Endothelial cell of umbilical vein (primary cell): Measurements from ENCODE around the gene MIPEP. TPM values are rescaled to one million over a fixed set of nuclear protein-coding genes. Genes with fewer than 3 reads are reported as not detected.

Experiments used
- BruUV-seq: library from RNA; stranded (reverse); fragments of 400-500 nt; replicated peaks from 2 replicates; lab custom pipeline; 2021; lab: Mats Ljungman, UMichigan
- CTCF ChIA-PET: fragments of 300-600, 350-600 bp; sonication (Branson Sonifier 250); formaldehyde crosslinking; loops from one replicate; lab custom pipeline; 2021; ENCODE audit warnings: antibody characterized with exemption, inconsistent platforms; lab: Charles Lee
- POLR2A ChIA-PET: fragments of 300-600, 350-600 bp; sonication (Branson Sonifier 250); formaldehyde crosslinking; loops from one replicate; lab custom pipeline; 2021; ENCODE audit warnings: antibody characterized with exemption, inconsistent platforms; lab: Charles Lee
- DNase-seq: peaks from one replicate; pipeline ENCODE4 v3.0.0-alpha.2; 2011; ENCODE audit warnings: low read depth, low spot score
- FAIRE-seq: peaks from 2 replicates; lab custom pipeline; 2011; peaks lifted over from hg19 to GRCh38; lab: Jason Lieb, UNC
- H2AFZ ChIP-seq: 2 replicates; pipeline ENCODE4 v1.6.0; 2012; ENCODE audit warnings: low read depth, low read length, control low read depth, inconsistent platforms
- H3K27ac ChIP-seq: 2 replicates; pipeline ENCODE4 v1.5.1; 2011; ENCODE audit warnings: low read depth, mild to moderate bottlenecking, control low read depth, low read length, moderate library complexity; ENCODE audit not compliant: insufficient read depth
- H3K27me3 ChIP-seq, 2 experiments: 2 replicates each; pipeline versions ENCODE4 v1.6.0 to v1.6.1; 2011; ENCODE audit warnings: low read length in 2 of 2, mixed read lengths in 1 of 2; ENCODE audit not compliant: control insufficient read depth in 2 of 2, insufficient read depth in 2 of 2
- H3K36me3 ChIP-seq, 2 experiments: 2 replicates in 1 of 2; 3 replicates in 1 of 2; pipeline ENCODE4 v1.5.1; 2011; ENCODE audit warnings: low read length in 2 of 2, mild to moderate bottlenecking in 1 of 2, moderate library complexity in 1 of 2; ENCODE audit not compliant: control insufficient read depth in 2 of 2, insufficient read depth in 2 of 2; ENCODE audit errors: extremely low read depth in 1 of 2
- H3K4me1 ChIP-seq: 3 replicates; pipeline ENCODE4 v1.5.1; 2011; ENCODE audit warnings: mild to moderate bottlenecking, low read length; ENCODE audit not compliant: control insufficient read depth, insufficient read depth; ENCODE audit errors: extremely low read depth
- H3K4me2 ChIP-seq: 2 replicates; pipeline ENCODE4 v1.6.1; 2011; ENCODE audit warnings: low read length, control low read depth, mixed read lengths; ENCODE audit not compliant: insufficient read depth
- H3K4me3 ChIP-seq, 3 experiments: fragments of 200-600 bp in 1 of 3; sonication (generic), shearing (Covaris generic) in 1 of 3; replicated peaks in 1 of 3; 2 replicates each; pipeline ENCODE4 v1.5.1; 2011 to 2016; ENCODE audit warnings: control low read depth in 3 of 3, low read length in 3 of 3, mild to moderate bottlenecking in 2 of 3, inconsistent platforms in 1 of 3, low read depth in 1 of 3, moderate library complexity in 1 of 3; ENCODE audit not compliant: insufficient read depth in 1 of 3
- H3K79me2 ChIP-seq: 2 replicates; pipeline ENCODE4 v1.6.0; 2012; ENCODE audit warnings: low read length, inconsistent platforms; ENCODE audit not compliant: control insufficient read depth, insufficient read depth
- H3K9ac ChIP-seq: replicated peaks from 2 replicates; pipeline ENCODE3; 2011; ENCODE audit warnings: low read length, control low read depth; ENCODE audit not compliant: insufficient read depth; ENCODE audit errors: extremely low read depth
- H3K9me1 ChIP-seq: replicated peaks from 3 replicates; pipeline ENCODE4 v1.6.0; 2011; ENCODE audit warnings: mild to moderate bottlenecking, low read length; ENCODE audit not compliant: control insufficient read depth, insufficient read depth; ENCODE audit errors: extremely low read depth
- H3K9me3 ChIP-seq: replicated peaks from 2 replicates; pipeline ENCODE4 v1.5.1; 2012; ENCODE audit warnings: low read length, inconsistent platforms; ENCODE audit not compliant: control insufficient read depth, insufficient read depth
- H4K20me1 ChIP-seq: replicated peaks from 2 replicates; pipeline ENCODE3; 2011; ENCODE audit warnings: mild to moderate bottlenecking, low read length; ENCODE audit not compliant: control insufficient read depth, insufficient read depth; ENCODE audit errors: extremely low read depth
- CTCF ChIP-seq, 2 donors: IDR thresholded peaks; 1 replicate in 1 of 2; 2 replicates in 1 of 2; pipeline ENCODE4 v1.5.1; 2011; ENCODE audit warnings: low read length in 2 of 2, mild to moderate bottlenecking in 2 of 2, moderate library complexity in 2 of 2, control low read depth in 1 of 2, inconsistent platforms in 1 of 2, low read depth in 1 of 2; ENCODE audit not compliant: insufficient read depth in 1 of 2; ENCODE audit errors: extremely low read depth in 1 of 2
- EZH2 ChIP-seq: IDR thresholded peaks from 2 replicates; pipeline ENCODE4 v1.6.1; 2012; ENCODE audit warnings: borderline replicate concordance, low read depth, mild to moderate bottlenecking, moderate library complexity, low read length, inconsistent platforms; ENCODE audit not compliant: severe bottlenecking
- FOS ChIP-seq: IDR thresholded peaks from 2 replicates; pipeline ENCODE4 v1.6.1; 2011; ENCODE audit warnings: mild to moderate bottlenecking, low read length, moderate library complexity, borderline replicate concordance; ENCODE audit not compliant: insufficient read depth
- GATA2 ChIP-seq: IDR thresholded peaks from 2 replicates; pipeline ENCODE4 v1.7.0; 2011; ENCODE audit warnings: low read depth, mild to moderate bottlenecking, moderate library complexity, mixed read lengths, low read length; ENCODE audit not compliant: insufficient read length, insufficient read depth
- JUN ChIP-seq: IDR thresholded peaks from 2 replicates; pipeline ENCODE4 v1.6.1; 2011; ENCODE audit warnings: borderline replicate concordance, low read depth; ENCODE audit not compliant: insufficient read length, insufficient read depth
- MAX ChIP-seq: IDR thresholded peaks from 2 replicates; pipeline ENCODE4 v1.6.1; 2011; ENCODE audit not compliant: insufficient read depth, insufficient read length
- MYC ChIP-seq: IDR thresholded peaks from one replicate; pipeline ENCODE4 v1.6.1; 2011; ENCODE audit warnings: mild to moderate bottlenecking, low read depth, low read length
- POLR2A ChIP-seq: IDR thresholded peaks from 2 replicates; pipeline ENCODE4 v1.6.1; 2012; ENCODE audit warnings: low read depth, mild to moderate bottlenecking, control low read depth, low read length
- POLR2AphosphoS5 ChIP-seq: IDR thresholded peaks from 2 replicates; pipeline ENCODE4 v1.6.1; 2012; ENCODE audit warnings: low read depth, mild to moderate bottlenecking, control low read depth, low read length, moderate library complexity; ENCODE audit not compliant: insufficient read depth
- dilution Hi-C: fragments of 300-500 bp; cut with MboI; formaldehyde crosslinking; loops from one replicate; pipeline ENCODE4 v1.15.0; 2019; ENCODE audit warnings: low sequenced_read_pairs; ENCODE audit not compliant: extremely low pct_ligation_motif_present
- intact Hi-C: fragments of 100-400 bp; cut with micrococcal nuclease; formaldehyde crosslinking; loops from one replicate; pipeline ENCODE4 v1.10.0; 2022
- polyA plus RNA-seq, 4 experiments: library from polyadenylated mRNA; depleted of rRNA in 3 of 4; stranded (reverse) in 3 of 4; unstranded in 1 of 4; fragments of >200 nt; gene quantifications; 2 replicates each; pipeline versions ENCODE4 v1.2.1 to v1.2.3, GENCODE V29; 2011 to 2012; ENCODE audit warnings: missing spikeins in 1 of 4
- total RNA-seq: library from RNA; stranded (reverse); gene quantifications from 2 replicates; pipeline ENCODE4 v1.2.3, GENCODE V29; 2021

The MIPEP gene
- total and polyA plus RNA-seq, 2 donors (not counting 3 experiments of a cell fraction or from before 2014, with no cell fraction given): 12.4 to 19.2 TPM

- H2AFZ ChIP-seq: no peak overlapping the region
- H4K20me1 ChIP-seq: no peaks in the 10 kb centered on the region
- H3K27ac ChIP-seq: no peak overlapping the region
- H3K27me3 ChIP-seq: no peaks in the 10 kb centered on the region
- no peaks in the 10 kb centered on the region for H3K9me3 ChIP-seq
- intact Hi-C loops (no loop called here), dilution Hi-C loops (no loop called here)
- no peak overlapping the region for H3K9ac ChIP-seq
- H3K4me2 ChIP-seq: no peak overlapping the region
- no TSS peak for BruUV-seq
- no peak overlapping the region for H3K4me3 ChIP-seq
- no peaks in the 10 kb centered on the region for H3K79me2 ChIP-seq
- no peaks in the 10 kb centered on the region for H3K9me1 ChIP-seq
- no peaks in the 10 kb centered on the region for H3K36me3 ChIP-seq
- no peaks in the 10 kb centered on the region for H3K4me1 ChIP-seq
- ChIA-PET POLR2A (no interaction called here), CTCF (no interaction called here)
- no peak for FAIRE-seq
- no peak for TF ChIP-seq POLR2A
- no peak for TF ChIP-seq GATA2
- no peak for TF ChIP-seq JUN
- no peak for TF ChIP-seq MYC
- TF ChIP-seq CTCF (IDR thresholded peaks at IDR 0.05; ENCODE audit: extremely low read depth in 1 of 2, insufficient read depth in 1 of 2, low read depth in 1 of 2, low read length in 2 of 2): no peak
- TF ChIP-seq POLR2AphosphoS5: no peak
- TF ChIP-seq FOS: no peak
- TF ChIP-seq EZH2: no peak
- no peak for TF ChIP-seq MAX
- no peak for DNase-seq
Observed at GRCh38 chr13:23847497-23847896, 41.7 kb downstream of the MIPEP start.
